Esophagus muscularis mucosa (tissue), 3 donors: ENCODE results near the gene LDHD.

Experiments used
- CTCF ChIP-seq, 3 experiments: fragments of 200-600 bp in 2 of 3; fragments of 450-650 bp in 1 of 3; sonication (generic) in 2 of 3; IDR thresholded peaks; one replicate each; pipeline ENCODE4 v1.5.1; 2017 to 2019; ENCODE audit warnings: antibody characterized with exemption in 3 of 3, mild to moderate bottlenecking in 2 of 3, moderate library complexity in 1 of 3
- POLR2A ChIP-seq: fragments of 450-650 bp; IDR thresholded peaks from one replicate; pipeline ENCODE4 v1.6.1; 2017; ENCODE audit warnings: antibody characterized with exemption, moderate library complexity, mild to moderate bottlenecking, low read depth
- POLR2AphosphoS5 ChIP-seq, 2 donors: sonication (generic); formaldehyde crosslinking; IDR thresholded peaks; one replicate each; pipeline ENCODE4 v1.6.1; 2017; ENCODE audit warnings: antibody characterized with exemption in 2 of 2

GRCh38 chr16:75080205-75081029 is 36.2 kb downstream of the LDHD start:
- TF ChIP-seq CTCF (IDR thresholded peaks at IDR 0.05) (no peak), POLR2AphosphoS5 (IDR thresholded peaks at IDR 0.05) (no peak), POLR2A (no peak)
